Measurements from ENCODE around the gene H2AZ2.
"Not testable (repeated sequence)": the region's sequence is repeated elsewhere in the genome, so short reads cannot be mapped to it uniquely, and the experiment has no call there.

Gene H2AZ2

DNA sequence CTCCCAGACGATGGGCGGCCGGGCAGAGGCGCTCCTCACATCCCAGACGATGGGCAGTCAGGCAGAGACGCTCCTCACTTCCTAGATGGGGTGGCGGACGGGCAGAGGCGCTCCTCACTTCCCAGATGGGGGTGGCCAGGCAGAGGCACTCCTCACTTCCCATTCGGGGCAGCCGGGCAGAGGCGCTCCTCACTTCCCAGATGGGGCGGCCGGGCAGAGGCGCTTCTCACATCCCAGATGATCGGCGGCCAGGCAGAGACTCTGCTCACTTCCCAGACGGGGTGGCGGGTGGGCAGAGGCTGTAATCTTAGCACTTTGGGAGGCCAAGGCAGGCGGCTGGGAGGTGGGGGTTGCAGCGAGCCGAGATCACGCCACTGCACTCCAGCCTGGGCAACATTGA, 24.0 kb upstream of the H2AZ2 start:
- DNase-seq: not testable (repeated sequence)

DNA sequence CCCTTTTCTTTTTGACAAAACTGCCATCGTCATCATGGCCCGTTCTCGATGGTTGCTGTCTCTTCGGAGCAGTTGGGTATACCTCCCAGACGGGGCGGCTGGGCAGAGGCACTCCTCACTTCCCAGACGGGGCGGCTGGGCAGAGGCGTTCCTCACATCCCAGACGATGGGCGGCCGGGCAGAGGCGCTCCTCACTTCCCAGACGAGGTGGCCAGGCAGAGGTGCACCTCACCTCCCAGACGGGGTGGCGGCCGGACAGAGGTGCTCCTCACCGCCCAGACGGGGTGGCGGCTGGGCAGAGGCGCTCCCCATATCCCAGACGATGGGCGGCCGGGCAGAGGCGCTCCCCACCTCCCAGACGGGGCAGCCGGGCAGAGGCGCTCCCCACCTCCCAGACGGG, 22.9 kb upstream of the H2AZ2 start:
- not testable (repeated sequence) for DNase-seq

GRCh38 chr7:44870336-44870735, 22.4 kb upstream of the H2AZ2 start:
- not testable (repeated sequence) for DNase-seq

- DNase-seq: peak in 17 of 56 donors; percentile 5 to 47 (median 21)
Observed at GRCh38 chr7:44867073-44867995, 19.4 kb upstream of the H2AZ2 start.

- not testable (repeated sequence) for DNase-seq
Observed at GRCh38 chr7:44861949-44862348, 14.1 kb upstream of the H2AZ2 start.

GRCh38 chr7:44858161-44858560, 10.3 kb upstream of the H2AZ2 start:
- DNase-seq: no peak

DNA sequence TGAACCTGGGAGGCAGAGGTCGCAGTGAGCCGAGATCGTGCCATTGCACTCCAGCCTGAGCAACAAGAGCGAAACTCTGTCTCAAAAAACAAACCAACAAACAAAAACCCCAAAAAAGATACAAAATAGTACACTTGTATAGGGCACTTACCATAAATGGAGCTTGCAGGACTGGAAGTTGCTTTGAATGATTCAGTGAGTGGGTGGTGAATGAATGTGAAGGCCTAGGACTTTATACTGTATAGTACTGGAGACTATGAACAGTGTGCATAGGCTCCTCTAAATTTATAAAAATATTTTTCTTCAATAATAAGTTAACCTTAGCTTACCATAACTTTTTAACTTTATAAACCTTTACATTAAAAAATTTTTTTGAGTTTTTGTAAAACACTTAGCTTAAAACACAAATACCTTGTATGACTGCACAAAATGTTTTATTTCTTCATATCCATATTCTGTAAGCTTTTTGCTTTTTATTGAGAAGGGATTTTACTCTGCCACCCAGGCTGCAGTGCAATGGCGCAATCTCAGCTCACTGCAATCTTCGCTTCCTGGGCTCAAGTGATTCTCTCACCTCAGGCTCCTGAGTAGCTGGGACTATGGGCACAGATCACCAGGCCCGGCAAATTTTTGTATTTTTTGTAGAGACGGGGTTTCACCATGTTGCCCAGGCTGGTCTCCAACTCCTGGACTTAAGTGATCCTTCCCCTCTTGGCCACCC, 6.9 kb upstream of the H2AZ2 start:
- DNase-seq: no peak

GRCh38 chr7:44853391-44853790, 5.5 kb upstream of the H2AZ2 start:
- no peak for DNase-seq

GRCh38 chr7:44852590-44852989, 4.7 kb upstream of the H2AZ2 start:
- no peak for DNase-seq

DNA sequence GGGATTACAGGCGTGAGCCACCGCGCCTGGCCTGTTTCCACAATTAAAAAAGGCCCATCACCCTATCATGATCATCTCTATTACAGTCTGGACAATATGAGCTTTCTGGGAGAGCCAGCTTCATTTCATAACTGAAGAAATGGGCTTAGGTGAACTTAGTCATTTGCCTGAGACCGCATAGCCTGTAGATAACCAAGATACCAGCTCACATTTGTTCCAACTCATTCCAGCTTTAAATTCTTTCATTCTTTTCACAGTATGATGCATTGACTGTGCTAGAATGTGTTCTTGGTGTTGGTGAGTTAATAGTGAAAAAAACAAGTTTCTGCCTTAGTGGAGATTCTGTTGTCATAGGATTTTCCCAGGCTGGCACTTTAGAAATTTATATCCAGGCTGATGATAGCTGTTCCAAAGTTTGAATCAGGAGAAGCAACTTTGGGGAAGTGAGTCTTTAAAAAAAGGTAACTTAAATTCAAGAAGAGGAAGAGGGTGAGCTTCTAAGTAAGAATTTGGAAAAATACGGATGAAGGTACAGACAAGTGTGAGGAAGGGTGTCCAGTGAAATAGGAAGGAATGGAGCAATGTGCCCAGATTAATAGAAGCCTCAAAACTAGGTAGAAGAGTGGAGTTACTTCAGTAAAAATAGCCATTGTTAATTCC, 2.1 kb upstream of the H2AZ2 start:
- DNase-seq: no peak

- no peak for DNase-seq
Observed at GRCh38 chr7:44849259-44849884, 1.5 kb upstream of the H2AZ2 start.

DNA sequence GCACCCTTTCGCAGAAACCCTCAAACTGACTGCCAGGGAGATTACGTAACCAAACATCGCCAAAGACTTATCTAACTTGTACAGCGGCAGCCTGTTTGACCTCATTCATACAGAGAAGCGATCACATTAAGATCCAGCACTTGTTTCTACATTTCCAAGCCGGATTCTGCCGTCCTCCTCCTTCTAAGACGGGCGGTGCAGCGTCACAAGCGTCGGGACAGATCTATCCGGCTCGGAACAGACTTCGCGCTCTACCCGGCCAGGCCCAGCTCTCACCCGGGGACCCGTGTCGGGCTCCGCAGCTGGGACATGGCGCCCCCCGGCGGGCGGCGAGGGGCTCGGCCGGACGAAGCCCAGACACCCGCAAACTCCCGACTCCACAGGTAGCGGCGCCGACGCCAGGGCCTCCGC, 373 bp downstream of the H2AZ2 start:
- peak in 55 of 56 donors; percentile 36 to 97 (median 87) for DNase-seq

- no peak for DNase-seq
Observed at GRCh38 chr7:44846816-44847508, 925 bp downstream of the H2AZ2 start.

GRCh38 chr7:44846390-44846789, 1.5 kb downstream of the H2AZ2 start:
- DNase-seq: not testable (repeated sequence)

DNA sequence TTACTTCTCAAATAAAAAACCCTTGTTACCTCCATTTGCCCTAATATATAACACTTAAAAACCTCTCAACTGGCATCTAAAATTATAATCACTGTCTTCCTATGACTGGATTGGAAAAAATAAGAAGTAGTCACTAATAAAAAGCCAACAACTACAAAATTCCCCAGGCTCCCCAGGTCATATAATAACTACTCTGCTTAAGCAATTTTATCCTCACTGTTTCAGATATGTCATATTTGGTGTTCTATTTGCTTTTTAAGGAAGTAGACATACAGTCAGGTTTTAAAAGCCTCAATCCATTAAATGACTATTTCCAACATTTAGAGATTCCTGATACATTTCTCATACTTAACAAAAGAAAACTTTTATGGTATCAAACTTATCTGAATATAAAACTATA, 2.4 kb downstream of the H2AZ2 start:
- no peak for DNase-seq

DNA sequence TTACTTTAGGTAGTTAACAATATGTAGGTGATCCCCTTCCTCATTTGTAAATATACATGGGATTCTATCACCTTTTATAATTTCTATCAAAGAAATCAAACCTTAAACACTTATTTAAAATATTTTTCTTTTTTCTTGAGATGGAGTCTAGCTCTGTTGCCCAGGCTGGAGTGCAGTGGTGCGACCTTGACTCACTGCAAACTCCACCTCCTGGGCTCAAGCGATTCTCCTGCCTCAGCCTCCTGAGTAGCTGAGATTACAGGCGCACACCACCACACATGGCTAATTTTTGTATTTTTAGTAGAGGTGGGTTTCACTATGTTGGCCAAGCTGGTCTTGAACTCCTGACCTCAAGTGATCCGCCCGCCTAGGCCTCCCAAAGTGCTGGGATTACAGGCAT, 4.4 kb downstream of the H2AZ2 start:
- DNase-seq: not testable (repeated sequence)

GRCh38 chr7:44842675-44843074, 5.2 kb downstream of the H2AZ2 start:
- not testable (repeated sequence) for DNase-seq

GRCh38 chr7:44838751-44839150, 9.1 kb downstream of the H2AZ2 start:
- no peak for DNase-seq

GRCh38 chr7:44827567-44827966, 20.3 kb downstream of the H2AZ2 start:
- no peak for DNase-seq

DNA sequence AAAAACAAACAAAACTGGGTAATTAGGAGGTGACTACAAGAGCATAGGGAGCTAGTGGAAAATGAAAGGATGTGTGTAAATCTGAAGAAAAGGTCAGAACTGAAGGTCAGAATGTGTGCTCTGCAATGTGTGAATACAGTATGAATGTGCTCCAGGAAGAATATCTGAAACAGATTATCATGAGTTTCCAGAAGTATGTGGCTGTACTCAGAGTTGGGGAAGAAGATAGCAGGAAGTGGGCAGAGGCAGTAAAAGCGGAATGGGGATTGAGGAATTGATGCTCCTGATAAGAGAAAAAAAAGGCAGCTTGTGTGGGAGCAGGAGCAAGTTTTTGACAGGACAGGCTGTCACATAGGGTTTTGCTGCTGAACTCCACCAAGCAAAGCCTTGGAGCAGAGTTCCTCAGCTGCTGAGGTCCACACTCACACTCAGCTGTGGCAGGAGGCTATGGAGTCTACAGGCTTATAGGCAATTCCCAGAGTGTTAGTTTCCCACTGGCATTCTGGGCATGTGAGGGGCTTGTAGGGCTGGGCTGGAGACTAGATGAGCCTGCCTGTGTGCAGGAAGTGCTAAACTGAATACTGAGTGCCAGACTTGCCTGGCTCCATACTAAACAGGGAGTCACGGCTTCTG, 22.9 kb downstream of the H2AZ2 start:
- no peak for DNase-seq

Data from amygdala (tissue), 56 donors.